MV-4-11 (cell line): ENCODE results near the gene NFKBIB.
"Not testable (repeated sequence)": the region's sequence is repeated elsewhere in the genome, so short reads cannot be mapped to it uniquely, and the experiment has no call there.

Source experiments
- DNase-seq: peaks from one replicate; lab custom pipeline; 2025; lab: John Stamatoyannopoulos, UW

NFKBIB gene

DNA sequence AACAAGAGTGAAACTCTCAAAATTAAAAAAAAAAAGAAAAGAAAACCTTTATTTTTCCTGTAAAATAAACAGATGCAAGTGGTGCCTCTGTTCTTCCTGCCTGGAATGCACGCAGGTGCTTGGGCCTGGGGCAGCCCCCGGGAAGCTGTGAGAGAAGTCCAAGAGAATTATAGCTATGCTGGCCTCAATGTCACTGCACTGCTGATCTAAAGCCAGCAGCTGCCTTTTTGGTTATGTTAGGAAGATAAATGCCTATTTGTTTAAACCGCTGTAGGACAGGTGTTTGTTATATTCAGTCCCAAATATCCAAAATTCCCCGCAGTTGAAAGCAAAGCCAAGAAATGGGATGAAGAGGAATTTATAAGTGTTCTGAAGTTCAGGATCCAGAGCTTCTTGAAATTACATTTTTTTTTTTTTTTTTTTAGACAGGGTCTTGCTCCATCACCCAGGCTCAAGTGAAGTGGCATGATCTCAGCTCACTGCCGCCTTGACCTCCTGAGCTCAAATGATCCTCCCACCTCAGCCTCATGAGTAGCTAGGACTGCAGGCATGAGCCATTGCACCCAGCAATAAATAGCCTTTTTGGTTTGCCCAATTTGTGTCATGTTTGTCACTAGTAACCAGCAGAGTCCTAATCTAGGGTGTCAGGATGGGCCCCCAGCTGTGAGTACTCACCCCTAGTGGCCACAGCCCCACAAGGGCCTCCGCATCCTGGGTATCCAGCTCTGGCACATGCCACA lies 23.9 kb upstream of the NFKBIB start:
- no peak for DNase-seq

DNA sequence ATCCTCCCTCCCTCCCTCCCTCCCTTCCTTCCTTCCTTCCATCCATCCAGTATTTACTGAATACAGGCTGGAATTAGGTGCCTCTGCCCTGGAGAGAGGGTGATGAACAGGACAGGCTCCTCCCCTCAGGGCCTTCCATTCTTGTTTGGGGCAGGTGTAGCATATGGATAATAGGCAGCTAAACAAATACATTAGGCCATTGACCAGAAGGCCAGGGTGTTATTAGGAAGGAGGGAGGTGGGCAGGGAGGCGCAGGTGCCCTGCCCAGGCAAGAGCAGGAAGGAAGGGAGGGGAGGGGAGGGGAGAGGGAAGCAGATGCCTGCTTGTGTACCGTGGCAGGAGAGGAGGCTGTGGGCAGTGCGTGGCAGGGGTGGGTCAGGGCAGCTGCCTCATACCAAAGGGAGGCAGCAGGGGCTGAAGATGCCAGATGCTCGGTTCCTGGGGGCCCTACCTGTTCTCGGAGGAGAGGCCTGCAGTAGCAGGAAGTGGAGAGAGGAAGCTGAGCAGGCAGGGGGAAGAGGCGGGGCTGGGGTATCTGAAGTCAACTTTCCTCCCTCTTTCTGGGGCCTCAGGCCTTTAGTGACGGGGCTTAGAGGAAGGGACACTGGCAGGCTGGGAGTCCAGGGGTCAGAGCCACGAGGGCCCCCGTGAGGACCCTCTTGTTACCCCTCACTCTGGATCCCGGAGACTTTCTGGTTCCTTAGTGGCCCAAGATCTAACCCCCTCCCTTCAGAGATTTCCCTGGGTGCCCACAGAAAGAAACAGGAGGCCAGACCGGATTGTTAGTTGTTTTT lies 21.8 kb upstream of the NFKBIB start, which contains the start of gene RINL:
Gene RINL, minus strand, starts transcription at position 495 of the 794 bp plus-strand sequence. CDS start 1,533 bp downstream, outside the sequence.
- peak; percentile 60 for DNase-seq

DNA sequence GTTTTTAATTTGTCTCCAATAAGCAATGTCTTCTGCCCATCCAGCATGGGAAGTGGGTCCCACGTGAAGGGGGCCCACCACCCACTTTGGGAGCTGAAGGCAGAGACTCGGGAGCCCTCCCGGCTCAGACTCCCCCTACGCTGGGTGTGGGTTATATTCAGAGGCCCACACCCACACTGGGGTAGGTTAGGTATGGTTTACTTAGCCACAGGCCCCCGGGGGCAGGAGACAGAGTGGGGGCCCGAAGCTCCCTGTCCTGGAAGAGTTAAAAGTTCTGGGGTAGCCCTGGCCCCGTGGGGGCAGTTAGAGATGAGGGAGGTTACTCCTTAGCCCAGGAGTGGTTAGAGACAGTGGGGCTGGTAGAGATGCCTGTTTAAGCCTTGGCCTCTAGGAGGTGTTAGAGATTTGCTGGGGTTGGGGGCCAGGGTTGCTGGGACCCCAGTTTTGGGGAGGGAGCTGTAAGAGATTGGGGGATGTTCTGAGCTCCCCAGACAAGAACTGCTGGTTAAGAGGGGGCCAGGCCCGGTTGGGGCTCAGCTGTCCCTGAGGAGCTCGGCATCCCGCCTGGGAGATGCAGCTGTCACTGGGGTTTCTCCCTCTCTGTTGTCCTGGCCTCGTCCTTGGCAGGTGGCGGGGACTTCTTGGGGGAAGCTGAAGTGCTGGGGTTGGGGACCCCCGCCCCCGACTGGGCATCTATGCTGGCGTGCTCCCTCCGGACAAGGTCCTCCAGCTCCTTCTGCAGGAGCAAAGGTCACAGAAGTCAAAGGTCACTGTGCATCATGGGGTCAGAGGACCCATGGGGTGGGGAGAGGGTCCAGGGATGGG lies 21.0 kb upstream of the NFKBIB start:
- DNase-seq = no peak

DNA sequence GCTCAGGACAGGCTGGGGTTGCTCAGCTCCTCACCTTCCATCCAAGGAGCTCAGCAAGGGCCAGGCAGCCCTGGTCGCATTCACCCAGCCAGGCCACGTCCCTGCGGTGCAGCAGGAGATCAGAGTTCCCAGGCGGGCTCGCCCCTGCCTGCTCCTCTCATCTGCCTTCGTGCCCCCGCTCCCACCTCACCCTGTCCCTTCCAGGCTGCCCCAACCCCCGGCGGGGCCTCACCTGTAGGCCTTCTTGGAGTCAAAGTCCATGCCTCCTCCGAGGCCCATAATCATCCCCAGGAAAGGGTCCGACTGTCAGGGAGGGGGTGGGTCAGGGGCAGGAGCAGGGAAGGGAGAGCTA lies 20.4 kb upstream of the NFKBIB start:
- DNase-seq = no peak

DNA sequence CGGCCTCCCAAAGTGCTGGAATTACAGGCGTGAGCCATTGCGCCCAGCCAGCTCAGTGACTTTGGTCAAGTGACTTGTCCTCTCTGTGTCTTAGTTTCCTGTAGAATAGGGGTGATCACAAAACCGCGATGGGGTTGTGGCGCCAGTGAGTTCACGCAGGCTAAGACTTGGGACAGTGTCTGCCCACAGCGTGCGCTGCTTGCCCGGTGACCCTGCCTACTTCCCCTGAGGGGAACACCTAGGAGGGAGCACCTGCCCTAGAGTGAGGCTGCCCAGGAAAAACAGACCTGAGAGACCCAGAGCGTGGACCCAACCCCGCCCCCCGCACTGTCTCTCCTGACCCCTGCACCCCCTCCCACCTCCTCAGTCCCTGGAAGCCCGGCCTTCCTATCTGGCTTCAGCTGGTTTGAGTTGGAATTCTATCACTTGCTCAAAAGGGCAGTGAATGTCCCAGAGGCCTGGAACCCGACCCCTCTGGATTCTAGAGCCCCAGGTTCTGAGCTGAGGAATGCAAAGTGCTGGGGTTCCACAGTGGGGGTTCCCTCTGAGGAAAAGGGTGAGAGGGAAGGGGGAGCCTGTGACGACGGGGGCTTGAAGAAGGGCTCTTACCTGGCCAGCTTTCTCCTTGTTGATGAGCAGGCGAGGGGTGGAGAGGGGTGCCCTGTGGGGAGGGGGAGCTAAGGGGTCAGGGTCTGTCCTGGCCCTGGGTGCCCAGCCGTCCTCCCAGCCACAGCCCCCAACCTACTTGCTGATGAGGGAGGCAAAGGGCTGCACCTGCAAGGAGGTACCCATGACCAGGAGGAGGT lies 19.5 kb upstream of the NFKBIB start:
- DNase-seq = no peak

DNA sequence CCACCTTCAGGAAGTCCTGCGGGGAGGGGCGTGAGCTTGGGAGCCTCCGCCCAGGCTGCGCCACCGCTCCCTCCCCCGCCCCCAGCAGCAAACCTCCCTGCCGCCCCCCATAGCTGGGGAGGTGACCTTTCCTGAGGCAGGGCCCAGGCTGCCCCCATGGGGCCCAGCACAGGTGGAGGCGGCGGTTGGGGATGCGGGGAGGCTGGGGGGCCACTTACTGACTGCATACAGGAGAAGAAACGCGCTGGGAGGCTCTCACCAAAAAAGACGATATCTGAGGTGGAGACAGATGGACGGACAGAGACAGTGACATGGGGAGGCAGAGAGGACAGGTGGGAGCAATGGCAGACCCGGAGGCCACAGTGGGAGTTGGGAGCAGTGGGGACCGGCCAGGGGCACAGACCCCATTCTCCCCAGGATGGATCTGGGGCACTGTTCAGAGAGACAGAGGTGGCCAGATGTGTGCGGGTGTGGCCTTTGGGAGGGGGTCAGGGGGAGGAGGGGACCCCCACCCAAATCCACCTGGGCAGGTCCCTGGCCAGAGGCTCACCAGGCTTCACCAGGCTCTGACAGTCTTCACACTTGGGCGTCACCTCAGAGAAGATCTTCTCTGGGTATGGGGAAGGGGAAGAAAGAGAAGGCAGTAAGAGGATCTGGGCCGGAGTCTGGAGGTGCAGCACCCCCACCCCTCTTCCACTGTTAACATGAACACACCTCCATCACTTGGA lies 18.7 kb upstream of the NFKBIB start:
- no peak for DNase-seq

DNA sequence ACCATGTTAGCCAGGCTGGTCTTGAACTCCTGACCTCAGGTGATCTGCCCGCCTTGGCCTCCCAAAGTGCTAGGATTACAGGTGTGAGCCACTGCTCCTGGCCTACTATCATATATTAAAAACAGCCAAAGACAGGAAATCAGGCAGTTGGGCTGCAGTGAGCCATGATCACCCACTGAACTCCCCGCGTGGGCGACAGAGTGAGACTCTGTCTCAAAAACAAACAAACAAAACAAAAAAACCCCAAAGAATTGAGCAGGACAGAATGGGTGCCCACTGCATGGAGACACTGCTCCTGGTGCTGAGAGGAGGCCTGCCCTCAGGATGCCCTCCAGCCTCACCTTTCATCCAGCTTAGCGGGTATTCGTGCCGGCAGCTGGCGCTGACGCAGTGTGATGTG lies 16.5 kb upstream of the NFKBIB start:
- no peak for DNase-seq

DNA sequence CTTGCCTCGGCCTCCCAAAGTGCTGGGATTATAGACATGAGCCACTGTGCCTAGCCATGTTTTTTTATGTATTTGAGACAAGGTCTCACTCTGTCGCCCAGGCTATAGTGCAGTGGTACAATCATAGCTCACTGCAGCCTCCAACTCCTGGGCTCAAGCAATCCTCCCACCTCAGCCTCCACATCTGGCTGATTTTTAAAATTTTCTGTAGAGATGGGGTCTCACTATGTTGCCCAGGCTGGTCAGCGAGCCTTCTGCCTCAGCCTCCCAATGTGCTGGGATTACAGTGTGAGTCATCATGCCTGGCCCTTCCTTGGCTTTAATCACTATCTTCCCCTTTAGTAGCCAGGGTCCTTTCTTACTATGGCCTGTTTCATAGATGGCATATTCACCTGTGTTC lies 15.1 kb upstream of the NFKBIB start:
- not testable (repeated sequence) for DNase-seq

DNA sequence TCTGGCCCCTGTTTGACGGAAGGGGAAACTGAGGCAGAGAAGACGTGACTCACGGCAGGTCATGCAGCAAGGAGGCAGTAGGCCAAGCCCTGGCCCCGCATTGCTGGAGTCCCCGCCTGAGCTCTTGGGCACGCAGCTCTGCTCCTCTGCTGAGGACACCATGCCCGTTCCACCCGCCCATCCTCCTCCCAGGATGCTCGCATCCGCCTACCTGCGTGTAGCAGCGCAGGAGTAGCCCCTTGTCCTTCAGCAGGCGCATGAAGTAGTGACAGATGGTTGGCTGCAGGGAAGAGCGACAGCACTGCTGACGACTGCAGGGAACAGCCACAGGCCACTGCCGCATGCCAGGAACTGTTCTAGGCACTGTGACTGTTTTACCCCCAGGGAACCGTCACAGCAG lies 10.9 kb upstream of the NFKBIB start:
- no peak for DNase-seq

DNA sequence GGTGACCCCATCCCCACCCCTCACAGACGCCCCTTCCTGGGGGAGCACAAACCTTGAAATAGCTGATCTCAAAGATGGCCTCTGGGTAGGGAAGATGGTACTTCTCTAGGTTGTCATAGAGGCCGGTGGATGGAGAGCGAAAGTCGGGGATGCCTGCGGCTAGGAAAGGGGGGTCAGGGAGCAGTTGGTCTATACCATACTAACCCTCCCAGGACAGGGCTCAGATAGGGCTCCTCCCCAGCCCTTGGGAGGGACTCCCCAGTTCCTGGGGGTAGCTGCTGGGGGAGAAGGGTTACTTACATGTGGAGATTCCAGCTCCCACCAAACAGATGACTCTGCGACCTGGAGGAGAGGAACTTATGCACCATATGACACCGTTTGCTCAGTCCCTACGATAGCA lies 10.0 kb upstream of the NFKBIB start:
- DNase-seq = no peak

DNA sequence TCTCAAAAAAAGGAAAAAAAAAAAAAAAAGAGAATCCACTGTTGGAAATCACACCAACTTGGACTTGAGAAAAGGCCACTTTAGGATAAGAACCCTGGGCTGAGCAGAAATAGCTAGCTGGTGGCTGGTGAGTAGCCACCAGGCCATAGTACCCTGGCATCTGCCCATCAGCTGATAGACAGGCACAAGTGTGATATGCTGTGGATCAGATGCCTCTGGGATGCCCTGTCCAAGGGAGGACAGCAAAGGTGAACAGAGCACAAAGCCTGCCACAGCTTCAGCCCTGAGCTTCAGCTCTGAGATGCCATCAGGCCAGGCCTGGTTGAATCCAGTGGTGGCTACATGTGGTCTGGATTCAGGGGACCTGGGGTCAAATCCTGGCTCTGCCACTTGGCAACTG lies 9.1 kb upstream of the NFKBIB start:
- DNase-seq = no peak

DNA sequence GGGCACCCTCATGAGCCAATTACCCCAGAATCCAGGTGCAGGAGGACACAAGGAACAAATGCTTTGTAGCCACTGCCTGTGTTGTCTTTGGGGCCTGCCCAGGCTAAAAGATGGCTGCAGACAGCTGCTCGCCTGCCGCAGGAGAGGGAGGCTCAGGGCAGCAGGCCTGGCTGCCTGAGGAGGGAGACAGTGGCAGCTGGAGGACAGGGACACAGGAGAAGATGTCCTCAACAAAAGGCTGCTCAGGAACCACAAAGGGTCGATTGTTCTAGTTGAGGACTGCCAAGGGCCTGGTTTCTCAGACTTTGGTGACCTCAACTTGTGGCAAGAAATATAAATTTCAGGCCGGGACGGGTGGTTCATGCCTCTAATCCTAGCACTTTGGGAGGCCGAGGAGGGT lies 8.0 kb upstream of the NFKBIB start:
- DNase-seq = no peak

DNA sequence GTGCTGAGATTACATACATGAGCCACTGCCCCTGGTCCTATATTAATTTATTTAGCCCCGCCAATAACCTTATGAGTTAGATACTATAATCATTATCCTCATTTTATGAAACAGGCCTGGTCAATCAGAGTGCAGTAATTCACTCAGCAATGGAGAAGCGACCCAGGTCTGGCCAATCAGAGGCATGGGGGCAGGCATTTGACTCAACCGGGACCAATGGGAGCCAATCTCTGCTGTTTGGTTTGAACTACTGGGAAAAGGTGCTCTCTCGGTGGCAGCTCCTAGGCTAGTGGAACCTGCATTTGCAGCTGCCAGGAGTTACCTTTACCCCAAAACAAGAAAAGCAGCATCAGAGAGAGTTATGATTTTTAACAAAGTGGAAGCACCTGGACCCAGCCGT lies 6.9 kb upstream of the NFKBIB start:
- no peak for DNase-seq

DNA sequence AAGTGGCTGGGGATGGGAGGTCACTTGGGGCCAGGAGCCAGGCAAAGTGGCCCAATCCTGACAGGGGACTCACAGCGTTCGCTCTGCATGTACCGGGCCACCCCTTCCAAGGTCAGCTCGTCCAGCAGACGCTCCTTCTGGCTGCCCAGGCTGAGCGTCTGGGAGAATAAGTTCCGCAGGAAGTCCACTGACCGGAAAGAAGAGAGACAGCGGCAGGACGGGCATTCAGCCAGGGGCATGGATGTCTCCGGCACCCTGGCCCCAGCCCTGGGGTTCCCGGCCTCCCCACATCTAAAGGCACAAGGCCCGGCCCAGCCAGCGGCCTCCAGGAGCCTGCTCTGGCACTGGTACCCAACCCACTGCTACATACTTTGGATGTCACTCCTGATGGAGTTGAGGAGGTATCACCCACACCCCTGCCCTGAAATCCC lies 6.4 kb upstream of the NFKBIB start:
- no peak for DNase-seq

DNA sequence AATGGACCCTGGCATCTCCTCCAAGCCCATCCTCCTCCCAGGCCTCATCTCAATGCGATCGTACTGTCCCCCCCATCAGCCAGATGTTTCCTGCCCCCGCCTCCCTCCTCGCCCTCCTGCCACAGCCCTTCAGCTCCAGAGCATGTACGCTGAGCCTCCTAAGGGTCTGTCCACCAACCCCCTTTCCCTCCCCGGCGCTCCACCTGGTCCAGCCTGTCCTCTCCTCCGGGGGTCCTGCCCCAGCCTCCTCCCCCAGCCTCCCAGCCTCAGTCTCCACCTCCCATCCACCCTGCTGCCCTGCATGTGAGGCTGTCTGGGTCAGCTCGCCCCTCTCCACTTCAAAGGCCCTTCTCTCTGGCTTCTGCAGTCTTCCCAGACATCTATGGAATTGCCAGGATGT lies 4.8 kb upstream of the NFKBIB start:
- DNase-seq = no peak

DNA sequence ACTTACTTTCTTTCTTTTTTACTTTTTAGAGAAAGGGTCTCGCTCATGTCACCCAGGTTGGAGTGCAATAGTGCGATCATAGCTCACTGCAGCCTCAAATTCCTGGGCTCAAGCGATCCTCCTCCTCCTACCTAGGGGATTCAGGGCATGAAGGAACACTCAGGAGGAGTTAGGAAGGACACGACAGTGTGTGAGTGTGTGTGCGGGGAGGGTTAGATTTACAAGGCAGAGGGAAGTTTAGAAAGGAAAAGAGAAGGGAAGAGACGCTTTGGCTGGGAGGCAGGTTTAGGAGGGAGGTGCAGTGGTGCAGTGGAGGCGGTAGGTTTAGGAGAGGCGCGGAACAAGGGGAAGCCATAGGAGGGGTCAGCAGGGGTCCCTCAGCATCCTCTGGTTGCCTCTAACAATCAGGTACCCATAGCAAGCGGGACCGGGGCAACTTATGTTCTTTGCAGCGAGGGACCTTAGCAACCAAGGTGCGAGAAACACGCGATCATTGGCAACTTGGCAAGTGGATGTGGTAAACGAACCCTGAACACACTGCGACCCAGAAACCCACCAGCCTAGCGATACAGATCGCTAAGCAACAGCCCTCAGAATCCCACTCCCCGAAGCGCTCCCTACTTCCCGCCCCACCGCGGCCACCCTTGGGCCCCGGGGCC lies 852 bp upstream of the NFKBIB start:
- DNase-seq = no peak

DNA sequence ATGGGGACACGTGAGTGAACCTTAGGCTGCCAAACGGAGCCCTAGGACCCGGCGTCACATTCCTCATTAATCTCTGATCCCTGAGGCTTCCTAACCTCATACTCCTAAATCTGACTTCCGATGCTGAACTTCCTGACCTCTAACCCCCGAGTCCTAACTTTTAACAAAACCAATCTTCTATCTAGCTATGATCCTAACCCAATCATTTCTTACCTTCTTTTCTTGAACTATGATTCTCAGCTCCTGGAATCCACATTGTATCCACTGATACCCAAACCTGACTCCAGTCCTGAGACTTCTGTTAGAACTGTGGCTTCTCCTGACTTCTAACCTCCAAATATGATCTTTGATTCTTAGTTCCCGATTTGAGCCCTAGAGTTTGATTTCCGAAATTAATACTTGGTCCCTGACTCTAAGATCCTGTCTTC lies 447 bp downstream of the NFKBIB start:
- no peak for DNase-seq

DNA sequence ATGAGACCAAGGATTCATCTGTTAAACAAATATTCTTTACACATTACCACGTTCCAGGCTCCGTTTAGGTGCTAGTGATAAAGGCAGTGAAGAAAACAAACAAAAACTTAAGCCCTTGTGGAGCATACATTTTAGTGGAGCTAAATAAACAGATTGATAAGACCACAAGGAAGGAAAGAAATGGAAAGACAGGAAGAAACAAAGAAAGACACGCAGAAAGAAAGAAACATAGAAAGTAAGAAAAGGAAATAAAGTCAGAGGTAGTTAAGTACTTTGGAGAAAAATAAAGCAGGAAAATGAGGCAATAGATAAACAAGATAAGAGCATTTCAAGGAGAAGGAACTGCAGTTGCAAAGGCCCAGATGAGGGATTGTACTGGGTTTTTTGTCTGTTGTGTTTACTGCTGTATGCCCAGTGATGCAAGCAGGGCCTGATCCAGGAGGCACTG lies 998 bp downstream of the NFKBIB start:
- DNase-seq = no peak

DNA sequence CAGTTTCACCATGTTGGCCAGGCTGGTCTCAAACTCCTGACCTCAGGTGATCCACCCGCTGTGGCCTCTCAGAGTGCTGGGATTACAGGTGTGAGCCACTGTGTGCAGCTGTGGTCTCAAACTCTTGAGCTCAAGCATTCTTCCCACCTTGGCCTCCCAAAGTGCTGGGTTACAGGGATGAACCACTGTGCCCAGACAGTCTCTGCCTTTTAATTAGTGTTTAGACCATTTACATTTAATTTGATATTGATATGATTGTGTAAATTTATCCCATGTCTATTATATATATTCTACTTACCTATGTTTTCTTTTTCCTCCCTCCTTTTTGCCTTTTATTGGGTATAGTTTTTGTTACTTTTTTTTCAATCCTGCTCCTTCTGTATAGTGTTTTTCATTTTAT lies 1.9 kb downstream of the NFKBIB start:
- no peak for DNase-seq
